ENCODE measurements around the gene FERMT3. TPM values are rescaled to one million over a fixed set of nuclear protein-coding genes. Genes with fewer than 3 reads are reported as not detected.

The FERMT3 gene
- total and polyA plus RNA-seq, 2 of the 8 experiments (the other 6 are each of a cell fraction or from before 2014, with no cell fraction given), result 1.4 to 3.7 TPM

GRCh38 chr11:64202992-64203391, 3.5 kb upstream of the FERMT3 start (continued):
- TF ChIP-seq YY1 (IDR thresholded peaks at IDR 0.05; ENCODE audit: low read depth, low read length) (no peak), BCL11A (IDR thresholded peaks at IDR 0.05; ENCODE audit: low read depth in 2 of 2, low read length in 2 of 2) (no peak), JUND (IDR thresholded peaks at IDR 0.05; ENCODE audit: low read length) (no peak), TEAD4 (IDR thresholded peaks at IDR 0.05; ENCODE audit: low read depth, low read length) (no peak), CTBP2 (IDR thresholded peaks at IDR 0.05; ENCODE audit: borderline replicate concordance, insufficient read depth, insufficient read length, low read length) (no peak), POU5F1 (IDR thresholded peaks at IDR 0.05; ENCODE audit: low read depth, low read length) (no peak)

Measured in H1 (cell line).